GM18951 (cell line): ENCODE results near the gene CHRNA1.

Experiments used
- POLR2A ChIP-seq: IDR thresholded peaks from 4 replicates; pipeline ENCODE4 v1.6.1; 2011; ENCODE audit warnings: mild to moderate bottlenecking; ENCODE audit not compliant: insufficient read length, insufficient read depth; ENCODE audit errors: extremely low read depth
- in situ Hi-C: fragments of 300-500 bp; cut with MboI; formaldehyde crosslinking; loops from one replicate; pipeline ENCODE4 v1.12.0; 2022; ENCODE audit warnings: low sequenced_read_pairs, mixed read lengths, inconsistent platforms; ENCODE audit not compliant: unreplicated experiment

CHRNA1 gene

GRCh38 chr2:174777347-174778084 is 13.2 kb upstream of the CHRNA1 start:
- no peak for TF ChIP-seq POLR2A
- in situ Hi-C loops: no loop called here

GRCh38 chr2:174776675-174777074 is 12.4 kb upstream of the CHRNA1 start:
- in situ Hi-C loops: no loop called here
- no peak for TF ChIP-seq POLR2A

DNA sequence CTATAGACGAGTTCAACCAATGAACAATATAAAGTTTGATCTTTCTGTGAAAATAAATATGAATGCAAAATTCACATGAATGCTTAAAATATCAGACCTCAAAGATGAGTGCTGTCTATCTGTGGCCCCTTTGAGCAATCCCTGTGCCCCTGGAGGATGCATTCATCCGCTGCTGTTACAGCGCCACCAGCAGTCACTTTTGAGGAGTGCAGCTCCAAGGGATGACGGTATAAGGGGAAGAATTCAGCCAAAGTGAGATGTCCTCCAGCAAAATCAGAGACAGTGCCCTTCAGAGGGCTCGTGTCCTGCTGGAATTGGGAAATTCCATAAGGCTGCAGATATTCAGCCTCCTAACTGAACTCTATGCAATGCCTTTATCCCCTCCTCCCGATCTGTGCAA is 12.0 kb upstream of the CHRNA1 start:
- no peak for TF ChIP-seq POLR2A
- in situ Hi-C loops: no loop called here

DNA sequence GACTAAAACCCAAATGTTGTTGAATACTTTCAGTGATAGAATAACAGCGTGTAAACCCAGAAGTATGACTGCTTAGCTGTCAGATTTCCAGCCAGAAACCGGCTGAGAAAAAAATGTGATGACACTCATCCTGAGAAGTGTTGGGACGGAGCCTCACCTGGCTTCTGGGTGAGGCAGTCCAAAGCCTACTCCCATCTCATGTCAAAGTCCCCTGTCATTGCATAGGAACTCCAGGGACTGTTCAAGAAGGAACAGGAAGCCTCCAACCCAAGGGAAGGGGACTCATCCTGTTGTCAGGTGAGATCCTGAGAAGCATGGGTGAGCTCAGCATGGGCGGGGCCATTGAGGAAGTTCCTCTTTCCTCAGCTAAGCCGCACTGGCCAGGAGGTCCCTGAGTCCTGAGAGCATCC is 11.3 kb upstream of the CHRNA1 start:
- no peak for TF ChIP-seq POLR2A
- in situ Hi-C loops: no loop called here

GRCh38 chr2:174774886-174775285 is 10.6 kb upstream of the CHRNA1 start:
- in situ Hi-C loops: loop anchor here (25.0 kb wide), 1 partner anchor 212 kb away; no protein-coding TSS in a partner anchor

DNA sequence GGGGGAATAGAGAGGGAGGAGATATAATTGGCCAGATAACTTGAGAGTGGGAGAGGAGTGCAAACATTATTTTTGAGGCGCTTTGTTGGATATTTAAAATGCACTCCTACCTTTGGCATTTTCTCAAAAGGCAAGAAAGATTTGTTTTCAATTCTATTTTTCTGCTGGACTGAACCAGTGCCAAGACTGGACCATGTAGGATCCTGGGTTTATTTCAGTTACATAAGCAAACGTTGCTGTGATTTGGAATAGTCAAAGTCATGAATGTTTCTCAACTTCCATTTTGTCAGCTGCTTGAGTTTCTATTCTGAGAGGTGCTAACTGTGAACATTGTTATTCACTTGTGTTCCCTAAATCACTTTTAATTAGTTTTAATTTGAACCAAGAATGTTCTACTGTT is 8.9 kb upstream of the CHRNA1 start:
- TF ChIP-seq POLR2A: no peak
- in situ Hi-C loops: loop anchor here (25.0 kb wide), 1 partner anchor 214 kb away; no protein-coding TSS in a partner anchor

More at GRCh38 chr2:174774886-174775285, 10.6 kb upstream of the CHRNA1 start:
- no peak for TF ChIP-seq POLR2A

DNA sequence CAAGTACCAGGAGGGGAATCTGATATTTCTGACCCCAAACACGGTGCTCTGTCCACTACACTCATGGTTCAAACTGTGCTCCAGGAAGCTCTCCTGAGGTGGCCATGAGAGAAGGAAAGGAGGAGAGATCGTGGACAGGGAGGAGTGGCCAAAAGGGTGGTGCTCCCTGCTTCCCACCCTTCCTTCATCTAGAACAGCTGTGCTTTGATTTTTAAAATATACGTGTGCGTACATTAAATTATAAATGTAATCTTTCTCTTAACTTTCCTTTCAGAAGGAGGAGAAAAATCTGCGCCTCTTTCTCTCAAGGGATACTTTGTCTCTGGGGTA is 8.2 kb upstream of the CHRNA1 start:
- TF ChIP-seq POLR2A: no peak
- in situ Hi-C loops: loop anchor here (25.0 kb wide), 1 partner anchor 215 kb away; no protein-coding TSS in a partner anchor

GRCh38 chr2:174771631-174772471 is 7.6 kb upstream of the CHRNA1 start:
- in situ Hi-C loops: loop anchor here (25.0 kb wide), 1 partner anchor 215 kb away; no protein-coding TSS in a partner anchor

DNA sequence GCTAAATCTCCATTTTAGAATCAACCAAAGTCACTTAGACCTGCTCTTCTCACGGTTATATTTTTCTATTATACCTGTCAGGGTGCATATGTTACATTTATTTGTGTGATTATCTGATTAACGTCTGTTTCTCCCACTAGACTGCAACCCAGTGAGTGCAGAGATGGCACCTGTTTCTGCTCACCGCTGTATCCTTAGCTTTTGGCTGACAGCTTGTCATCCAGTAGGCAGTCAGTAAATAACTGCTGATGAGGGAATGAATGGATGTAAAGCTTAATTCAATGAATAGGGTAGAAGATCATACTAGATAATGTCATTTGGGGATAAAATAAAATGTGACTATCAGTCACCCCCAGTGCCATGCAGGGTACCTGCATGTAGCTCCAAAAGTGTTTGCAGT is 6.9 kb upstream of the CHRNA1 start:
- TF ChIP-seq POLR2A: no peak
- in situ Hi-C loops: loop anchor here (25.0 kb wide), 1 partner anchor 216 kb away; no protein-coding TSS in a partner anchor

More at GRCh38 chr2:174771631-174772471, 7.6 kb upstream of the CHRNA1 start:
- TF ChIP-seq POLR2A: no peak

GRCh38 chr2:174768557-174768956 is 4.3 kb upstream of the CHRNA1 start:
- in situ Hi-C loops: loop anchor here (25.0 kb wide), 1 partner anchor 219 kb away; no protein-coding TSS in a partner anchor
- TF ChIP-seq POLR2A: no peak

DNA sequence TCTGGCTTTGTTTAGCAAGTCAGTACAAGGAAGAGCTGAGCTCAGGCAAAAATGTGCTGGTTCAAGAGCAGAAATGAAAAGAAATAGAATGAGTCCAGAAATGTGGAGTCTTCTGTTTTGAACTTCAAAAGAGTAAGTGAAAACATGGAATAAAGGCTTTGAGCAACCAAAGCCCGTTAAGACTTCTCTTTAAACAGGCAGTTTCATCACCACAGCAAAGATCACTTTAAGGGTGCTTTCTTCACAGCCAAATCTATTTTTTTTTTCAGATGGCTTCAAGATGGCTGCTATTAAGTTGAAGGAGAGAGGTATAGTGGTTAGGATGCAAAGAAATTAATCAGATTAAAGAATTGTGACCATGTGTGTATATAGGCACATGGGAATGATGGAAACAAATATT is 2.0 kb upstream of the CHRNA1 start:
- in situ Hi-C loops: loop anchor here (25.0 kb wide), 1 partner anchor 221 kb away; no protein-coding TSS in a partner anchor
- no peak for TF ChIP-seq POLR2A

DNA sequence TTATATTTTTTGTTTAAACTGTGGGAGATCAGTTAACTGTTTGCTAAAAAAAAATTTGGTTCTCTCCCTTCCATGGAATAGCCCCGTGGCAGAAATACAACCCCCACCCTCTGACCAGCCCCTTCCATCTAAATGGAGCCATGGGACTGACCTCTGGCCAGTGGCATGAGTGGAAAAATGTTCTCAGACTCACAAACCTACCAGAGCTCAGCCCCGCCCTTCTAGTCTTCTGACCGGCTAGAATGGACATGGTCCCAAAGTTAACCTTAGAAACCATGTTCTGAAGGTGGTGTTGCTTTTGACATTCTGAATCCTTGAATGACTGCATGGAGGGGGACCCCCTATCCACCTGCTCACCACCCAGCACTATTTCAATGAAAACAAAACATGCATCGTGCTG is 1.3 kb upstream of the CHRNA1 start:
- TF ChIP-seq POLR2A: no peak
- in situ Hi-C loops: loop anchor here (25.0 kb wide), 1 partner anchor 222 kb away; no protein-coding TSS in a partner anchor

GRCh38 chr2:174763780-174764179 is 492 bp downstream of the CHRNA1 start:
- in situ Hi-C loops: loop anchor here (25.0 kb wide), 1 partner anchor 224 kb away; no protein-coding TSS in a partner anchor

More at GRCh38 chr2:174763780-174764179, 492 bp downstream of the CHRNA1 start:
- no peak for TF ChIP-seq POLR2A
